ENCODE data around the gene TMPRSS13.
"Not testable (repeated sequence)": the region's sequence is repeated elsewhere in the genome, so short reads cannot be mapped to it uniquely, and the experiment has no call there.

Gene TMPRSS13

GRCh38 chr11:117872420-117872961, 56.7 kb downstream of the TMPRSS13 start:
- DNase-seq (ENCODE audit: low spot score): no peak

GRCh38 chr11:117871784-117872183, 57.4 kb downstream of the TMPRSS13 start:
- no peak for DNase-seq (ENCODE audit: low spot score)

- no peak for DNase-seq (ENCODE audit: low spot score)
Observed at GRCh38 chr11:117871160-117871559, 58.0 kb downstream of the TMPRSS13 start.

- no peak for DNase-seq (ENCODE audit: low spot score)
Observed at GRCh38 chr11:117870103-117870952, 58.9 kb downstream of the TMPRSS13 start.

- no peak for DNase-seq (ENCODE audit: low spot score)
Observed at GRCh38 chr11:117869604-117870003, 59.6 kb downstream of the TMPRSS13 start.

GRCh38 chr11:117868815-117869561, 60.2 kb downstream of the TMPRSS13 start:
- DNase-seq (ENCODE audit: low spot score): no peak

GRCh38 chr11:117868088-117868487, 61.1 kb downstream of the TMPRSS13 start:
- DNase-seq (ENCODE audit: low spot score): no peak

GRCh38 chr11:117866526-117866925, 62.7 kb downstream of the TMPRSS13 start:
- no peak for DNase-seq (ENCODE audit: low spot score)

GRCh38 chr11:117865546-117865945, 63.7 kb downstream of the TMPRSS13 start:
- not testable (repeated sequence) for DNase-seq (ENCODE audit: low spot score)

GRCh38 chr11:117863383-117863782, 65.8 kb downstream of the TMPRSS13 start:
- DNase-seq (ENCODE audit: low spot score): no peak

- DNase-seq (ENCODE audit: low spot score): no peak
Observed at GRCh38 chr11:117862753-117863152, 66.4 kb downstream of the TMPRSS13 start.

- no peak for DNase-seq (ENCODE audit: low spot score)
Observed at GRCh38 chr11:117862019-117862725, 67.0 kb downstream of the TMPRSS13 start.

- DNase-seq (ENCODE audit: low spot score): no peak
Observed at GRCh38 chr11:117861151-117862018, 67.8 kb downstream of the TMPRSS13 start.

GRCh38 chr11:117860139-117860538, 69.1 kb downstream of the TMPRSS13 start:
- DNase-seq (ENCODE audit: low spot score): no peak

- DNase-seq (ENCODE audit: low spot score): no peak
Observed at GRCh38 chr11:117859488-117860112, 69.6 kb downstream of the TMPRSS13 start.

GRCh38 chr11:117859061-117859460, 70.1 kb downstream of the TMPRSS13 start:
- no peak for DNase-seq (ENCODE audit: low spot score)

- DNase-seq (ENCODE audit: low spot score): no peak
Observed at GRCh38 chr11:117857734-117858414, 71.3 kb downstream of the TMPRSS13 start.

GRCh38 chr11:117855912-117856651, 73.1 kb downstream of the TMPRSS13 start:
- no peak for DNase-seq (ENCODE audit: low spot score)

GRCh38 chr11:117855186-117855845, 73.9 kb downstream of the TMPRSS13 start:
- no peak for DNase-seq (ENCODE audit: low spot score)

Data from hepatic stellate cell (primary cell).